GM12875 (cell line): ENCODE results near the gene EXT2.

Experiments used
- H3K4me3 ChIP-seq: one replicate; pipeline ENCODE4 v1.5.1; 2011; ENCODE audit warnings: low read depth, low read length, control low read depth
- TF ChIP-seq, protein P1 (sequence below): IDR thresholded peaks from 2 replicates; pipeline ENCODE4 v1.5.1; 2011; ENCODE audit warnings: low read depth, mild to moderate bottlenecking, control low read depth, inconsistent platforms, low read length, moderate library complexity, borderline replicate concordance; ENCODE audit not compliant: insufficient read depth

Gene EXT2

DNA sequence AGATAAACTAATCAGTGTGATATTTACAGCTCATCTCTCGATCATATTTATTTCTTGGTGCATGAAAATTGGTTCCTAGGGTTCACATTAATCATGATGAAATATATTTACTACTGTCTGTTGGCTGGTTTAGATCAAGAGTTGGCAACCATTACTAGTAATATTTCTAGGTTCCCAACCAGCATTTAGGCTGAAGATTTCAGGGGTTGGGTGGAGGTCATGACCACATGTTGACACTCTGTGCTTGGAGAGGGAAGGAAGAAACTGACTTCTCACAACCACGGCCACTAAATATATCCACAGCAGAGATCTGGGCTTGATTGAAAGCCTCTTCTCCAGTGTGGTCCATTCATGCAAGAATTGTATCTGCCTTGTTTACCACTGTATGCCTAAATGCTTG is 126.5 kb downstream of the EXT2 start:
- no peak overlapping the region for H3K4me3 ChIP-seq
- TF ChIP-seq, protein P1, sequence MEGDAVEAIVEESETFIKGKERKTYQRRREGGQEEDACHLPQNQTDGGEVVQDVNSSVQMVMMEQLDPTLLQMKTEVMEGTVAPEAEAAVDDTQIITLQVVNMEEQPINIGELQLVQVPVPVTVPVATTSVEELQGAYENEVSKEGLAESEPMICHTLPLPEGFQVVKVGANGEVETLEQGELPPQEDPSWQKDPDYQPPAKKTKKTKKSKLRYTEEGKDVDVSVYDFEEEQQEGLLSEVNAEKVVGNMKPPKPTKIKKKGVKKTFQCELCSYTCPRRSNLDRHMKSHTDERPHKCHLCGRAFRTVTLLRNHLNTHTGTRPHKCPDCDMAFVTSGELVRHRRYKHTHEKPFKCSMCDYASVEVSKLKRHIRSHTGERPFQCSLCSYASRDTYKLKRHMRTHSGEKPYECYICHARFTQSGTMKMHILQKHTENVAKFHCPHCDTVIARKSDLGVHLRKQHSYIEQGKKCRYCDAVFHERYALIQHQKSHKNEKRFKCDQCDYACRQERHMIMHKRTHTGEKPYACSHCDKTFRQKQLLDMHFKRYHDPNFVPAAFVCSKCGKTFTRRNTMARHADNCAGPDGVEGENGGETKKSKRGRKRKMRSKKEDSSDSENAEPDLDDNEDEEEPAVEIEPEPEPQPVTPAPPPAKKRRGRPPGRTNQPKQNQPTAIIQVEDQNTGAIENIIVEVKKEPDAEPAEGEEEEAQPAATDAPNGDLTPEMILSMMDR, result no peak

DNA sequence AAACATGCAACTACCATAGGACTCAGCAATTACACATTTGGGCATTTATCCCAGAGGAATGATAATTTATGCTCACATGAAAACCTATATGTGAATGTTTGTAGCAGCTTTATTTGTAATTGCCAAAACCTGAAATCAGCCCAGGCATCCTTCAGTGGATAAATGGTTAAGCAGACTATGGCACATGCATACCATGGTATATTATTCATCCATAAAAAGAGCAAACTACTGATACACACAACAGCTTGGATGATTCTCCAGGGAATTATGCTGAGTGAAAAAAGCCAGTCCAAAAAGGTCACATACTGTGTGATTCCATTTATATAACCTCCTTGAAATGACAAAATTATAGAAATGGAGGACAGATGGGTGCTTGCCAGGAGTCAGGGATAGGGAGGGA is 127.8 kb downstream of the EXT2 start:
- TF ChIP-seq, protein P1, result no peak
- no peak overlapping the region for H3K4me3 ChIP-seq

DNA sequence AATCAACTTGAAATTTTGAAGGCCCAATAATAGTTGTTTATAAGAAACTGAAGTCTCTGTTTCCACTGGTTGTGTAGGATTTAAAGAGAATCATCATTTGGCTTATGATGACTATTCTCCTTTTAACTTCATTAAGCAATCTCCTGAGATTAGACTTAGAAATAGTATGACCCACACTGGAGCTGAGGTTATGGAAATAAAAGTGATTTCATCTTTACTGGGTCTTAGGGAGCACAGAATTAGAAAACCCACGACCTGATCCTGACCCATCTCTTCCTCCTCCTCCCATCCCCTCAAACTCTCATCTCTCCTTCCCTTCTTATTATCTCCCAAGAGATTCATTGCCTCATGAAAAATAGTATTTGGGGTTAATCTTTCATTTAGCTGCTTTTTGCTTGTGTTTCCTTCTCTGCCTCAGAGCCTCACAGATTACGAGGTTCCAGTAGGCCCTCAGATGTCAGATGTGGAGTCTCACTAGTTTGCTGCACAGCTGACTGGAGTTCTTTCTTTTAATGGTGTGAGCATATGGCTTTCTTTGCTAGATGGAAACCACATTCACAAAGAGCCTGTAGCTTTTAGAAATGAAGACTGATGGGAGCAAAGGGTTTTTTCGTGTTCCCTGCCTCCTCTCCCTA is 129.5 kb downstream of the EXT2 start:
- TF ChIP-seq, protein P1, result no peak

DNA sequence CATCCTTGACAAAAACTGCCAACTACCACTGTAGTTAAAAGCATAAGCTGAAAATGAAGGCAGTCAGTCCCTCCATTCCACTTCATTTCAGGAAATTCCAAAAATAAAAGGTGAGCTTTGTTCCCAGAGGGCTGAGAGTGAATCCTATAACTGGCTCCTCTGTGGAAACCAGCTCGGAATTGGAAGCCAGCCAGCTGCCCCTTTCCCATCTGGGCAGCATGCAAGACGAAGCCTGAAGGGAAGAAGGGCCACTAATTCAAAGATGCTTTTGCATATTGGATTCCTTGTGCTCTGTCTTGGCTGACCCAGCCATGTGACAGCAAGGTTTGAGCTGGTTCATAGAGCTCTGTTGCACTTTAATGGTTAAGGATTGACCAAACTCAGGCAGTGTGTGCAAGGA is 131.0 kb downstream of the EXT2 start:
- TF ChIP-seq, protein P1, result no peak
- no peak overlapping the region for H3K4me3 ChIP-seq

More for the DNA sequence above, 129.5 kb downstream of the EXT2 start:
- H3K4me3 ChIP-seq, result no peak overlapping the region

DNA sequence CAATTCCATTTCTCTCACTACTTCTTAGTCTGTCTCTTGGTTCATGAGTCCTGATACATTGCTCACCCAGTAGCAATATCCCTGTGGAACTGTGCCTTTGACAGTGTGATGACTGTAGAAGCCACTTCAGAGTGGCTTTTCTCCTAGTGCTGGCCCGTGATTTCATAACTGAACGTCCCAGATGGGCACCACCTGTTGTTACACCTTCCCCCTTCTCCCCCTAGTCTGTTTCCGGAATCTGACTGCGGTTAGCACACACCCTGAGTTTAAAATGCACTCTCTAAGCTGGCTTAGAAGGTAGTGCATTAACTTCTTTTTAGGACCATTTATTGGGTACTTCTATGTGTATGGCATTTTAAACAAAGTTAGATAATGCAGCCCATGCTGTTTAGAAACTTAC is 131.5 kb downstream of the EXT2 start:
- TF ChIP-seq, protein P1, result no peak
- H3K4me3 ChIP-seq, result no peak overlapping the region

DNA sequence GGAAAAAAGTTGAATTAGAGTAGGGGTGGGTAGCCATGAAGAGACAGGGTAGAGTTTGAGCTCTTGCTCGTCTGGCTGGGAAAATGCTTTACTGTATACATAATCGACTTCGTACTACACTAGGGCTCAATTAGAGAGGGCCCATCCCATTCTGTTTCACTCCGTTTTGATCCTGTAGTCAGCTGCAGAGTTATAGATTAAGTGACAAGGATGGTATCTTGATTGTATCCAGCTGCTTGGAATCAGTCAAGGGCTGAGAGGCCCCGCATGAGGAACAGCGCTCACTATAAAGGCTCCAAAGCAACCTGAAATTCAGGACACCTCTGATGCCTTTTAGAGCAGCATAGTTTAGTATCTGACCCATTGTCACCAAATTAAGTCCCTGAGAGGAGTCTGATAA is 132.9 kb downstream of the EXT2 start:
- TF ChIP-seq, protein P1, result no peak

DNA sequence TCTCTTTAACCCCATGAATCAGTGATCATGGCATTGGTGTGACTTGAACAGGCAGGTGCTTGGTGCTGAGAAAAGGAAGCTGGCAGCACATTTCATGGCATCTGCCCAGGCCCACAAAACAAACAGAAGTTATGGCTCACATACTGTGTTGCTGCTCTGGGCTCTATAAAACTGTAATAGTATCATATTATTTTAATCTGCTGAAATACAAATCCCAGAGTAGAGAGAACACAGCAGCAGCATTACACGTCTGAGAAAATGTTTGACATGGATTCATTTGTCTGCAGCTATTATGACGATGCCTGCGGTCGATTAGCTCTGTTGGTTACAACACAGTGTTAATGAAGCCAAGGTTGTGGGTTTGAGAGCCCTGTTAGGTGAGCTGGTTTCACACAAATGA is 133.6 kb downstream of the EXT2 start:
- no peak overlapping the region for H3K4me3 ChIP-seq
- TF ChIP-seq, protein P1, result no peak

More for the DNA sequence above, 132.9 kb downstream of the EXT2 start:
- no peak overlapping the region for H3K4me3 ChIP-seq
